ENCODE measurements around the gene SLC34A3.

The SLC34A3 gene

GRCh38 chr9:137263506-137263905 lies 32.8 kb downstream of the SLC34A3 start:
- no peak for DNase-seq

- DNase-seq: no peak
Observed at GRCh38 chr9:137264067-137264466, 33.4 kb downstream of the SLC34A3 start.

- DNase-seq: no peak
Observed at GRCh38 chr9:137265496-137266161, 34.9 kb downstream of the SLC34A3 start.

GRCh38 chr9:137266162-137266527 lies 35.4 kb downstream of the SLC34A3 start:
- no peak for DNase-seq

- no peak for DNase-seq
Observed at GRCh38 chr9:137266585-137267453, 36.1 kb downstream of the SLC34A3 start.

- DNase-seq: no peak
Observed at GRCh38 chr9:137267933-137268355, 37.2 kb downstream of the SLC34A3 start.

GRCh38 chr9:137268538-137269201 lies 38.0 kb downstream of the SLC34A3 start:
- no peak for DNase-seq

- no peak for DNase-seq
Observed at GRCh38 chr9:137269231-137269772, 38.6 kb downstream of the SLC34A3 start.

- DNase-seq: no peak
Observed at GRCh38 chr9:137270929-137271695, 40.4 kb downstream of the SLC34A3 start.

GRCh38 chr9:137271696-137272076 lies 41.0 kb downstream of the SLC34A3 start:
- no peak for DNase-seq

GRCh38 chr9:137272241-137273094 lies 41.8 kb downstream of the SLC34A3 start:
- DNase-seq: no peak

- DNase-seq: no peak
Observed at GRCh38 chr9:137273095-137273490, 42.4 kb downstream of the SLC34A3 start.

- no peak for DNase-seq
Observed at GRCh38 chr9:137273611-137274320, 43.1 kb downstream of the SLC34A3 start.

- DNase-seq: no peak
Observed at GRCh38 chr9:137275203-137275587, 44.5 kb downstream of the SLC34A3 start.

GRCh38 chr9:137275588-137276472 lies 45.1 kb downstream of the SLC34A3 start:
- DNase-seq: no peak

GRCh38 chr9:137276473-137277328 lies 46.0 kb downstream of the SLC34A3 start:
- peak; percentile 78 for DNase-seq

- DNase-seq: peak; percentile 59
Observed at GRCh38 chr9:137277329-137278041, 46.8 kb downstream of the SLC34A3 start, which contains the start of gene TOR4A. Gene TOR4A (plus strand): TSS chr9:137277726. CDS start chr9:137278690, 964 bp downstream.

- peak; percentile 42 for DNase-seq
Observed at GRCh38 chr9:137278061-137278701, 47.5 kb downstream of the SLC34A3 start.

All from eye (tissue), 1 donor.